OCI-LY1 (cell line): Measurements from ENCODE around the gene MYO1E.

ENCODE experiments used
- H2AFZ ChIP-seq: fragments of 200-600 bp; sonication (generic), shearing (Covaris generic); 2 replicates; pipeline ENCODE4 v1.6.0; 2014; ENCODE audit warnings: antibody characterized with exemption, mild to moderate bottlenecking, low read length
- H3F3A ChIP-seq: fragments of 200-600 bp; sonication (generic), shearing (Covaris generic); 2 replicates; pipeline ENCODE4 v1.6.0; 2014; ENCODE audit warnings: mild to moderate bottlenecking, antibody characterized with exemption, low read length, moderate library complexity; ENCODE audit not compliant: insufficient read depth
- H3K27ac ChIP-seq: fragments of 200-600 bp; sonication (generic); 2 replicates; pipeline ENCODE4 v1.5.1; 2014; ENCODE audit warnings: low read length, mixed run types, mild to moderate bottlenecking, low read depth; ENCODE audit not compliant: poor library complexity, severe bottlenecking
- H3K27me3 ChIP-seq: fragments of 200-600 bp; sonication (generic); 2 replicates; pipeline ENCODE4 v1.6.0; 2014; ENCODE audit warnings: antibody characterized with exemption, mild to moderate bottlenecking, low read length, moderate library complexity; ENCODE audit not compliant: insufficient read depth
- H3K36me3 ChIP-seq: fragments of 200-600 bp; sonication (generic); 2 replicates; pipeline ENCODE4 v1.6.1; 2014; ENCODE audit warnings: mild to moderate bottlenecking, antibody characterized with exemption, low read length, moderate library complexity, mixed read lengths; ENCODE audit not compliant: insufficient read depth
- H3K4me1 ChIP-seq: fragments of 200-600 bp; sonication (generic); 2 replicates; pipeline ENCODE4 v1.5.1; 2014; ENCODE audit warnings: mild to moderate bottlenecking, low read length, moderate library complexity; ENCODE audit not compliant: insufficient read depth, severe bottlenecking
- H3K4me2 ChIP-seq: fragments of 200-600 bp; sonication (generic), shearing (Covaris generic); 2 replicates; pipeline ENCODE4 v1.6.1; 2014; ENCODE audit warnings: low read length
- H3K4me3 ChIP-seq: fragments of 200-600 bp; sonication (generic); 2 replicates; pipeline ENCODE4 v1.5.1; 2014; ENCODE audit warnings: low read length, low read depth, mild to moderate bottlenecking, mixed read lengths; ENCODE audit not compliant: poor library complexity, severe bottlenecking
- H3K79me2 ChIP-seq: fragments of 200-600 bp; shearing (Covaris generic); 2 replicates; pipeline ENCODE4 v1.6.1; 2016; ENCODE audit warnings: mixed run types, low read length, mixed read lengths; ENCODE audit not compliant: insufficient read depth
- H3K9ac ChIP-seq: fragments of 200-600 bp; sonication (generic), shearing (Covaris generic); 2 replicates; pipeline ENCODE4 v1.6.1; 2014; ENCODE audit warnings: mild to moderate bottlenecking, low read length, mixed read lengths
- H3K9me2 ChIP-seq: fragments of 200-600 bp; sonication (generic), shearing (Covaris generic); 2 replicates; pipeline ENCODE4 v1.6.1; 2014; ENCODE audit warnings: low read depth, mild to moderate bottlenecking, low read length, mixed read lengths
- H3K9me3 ChIP-seq: fragments of 200-600 bp; shearing (Covaris generic); 2 replicates; pipeline ENCODE4 v1.6.1; 2014; ENCODE audit warnings: low read length, mixed read lengths
- H4K20me1 ChIP-seq: fragments of 200-600 bp; sonication (generic), shearing (Covaris generic); 2 replicates; pipeline ENCODE4 v1.6.0; 2016; ENCODE audit warnings: mild to moderate bottlenecking, low read length; ENCODE audit not compliant: insufficient read depth
- EZH2 ChIP-seq: fragments of 200-600 bp; sonication (generic), shearing (Covaris generic); IDR thresholded peaks from 2 replicates; pipeline ENCODE4 v1.8.0; 2017; ENCODE audit warnings: borderline replicate concordance, mixed run types, mild to moderate bottlenecking, antibody characterized with exemption, low read length, moderate library complexity, mixed read lengths
- TF ChIP-seq, protein P1 (sequence below): fragments of 200-600 bp; sonication (generic), shearing (Covaris generic); IDR thresholded peaks from 2 replicates; pipeline ENCODE4 v1.5.1; 2017; ENCODE audit warnings: mild to moderate bottlenecking, antibody characterized with exemption, low read length, moderate library complexity, mixed read lengths

Gene MYO1E

DNA sequence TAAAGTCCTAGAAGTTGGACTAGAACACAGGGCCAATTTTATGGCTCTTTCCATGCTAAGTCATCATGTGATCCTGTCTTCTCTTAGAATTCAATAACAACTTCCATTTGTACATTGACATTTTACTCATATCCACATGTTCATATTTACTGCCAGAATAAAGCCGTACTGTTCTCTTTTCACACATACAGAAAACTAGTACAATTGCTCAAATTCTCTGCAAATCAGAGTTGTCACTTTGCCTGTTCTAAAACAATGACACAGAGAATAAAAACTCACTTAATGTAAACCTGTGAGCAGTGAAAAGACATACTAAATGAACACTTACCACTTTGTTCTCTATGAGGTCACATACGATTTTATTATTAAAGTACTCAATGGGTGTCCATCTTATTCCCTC, 162.5 kb downstream of the MYO1E start:
- no peak overlapping the region for H3K27ac ChIP-seq
- no peaks in the 10 kb centered on the region; the same call in 1 of the 2 replicates for H3F3A ChIP-seq
- no peaks in the 10 kb centered on the region for H3K9me3 ChIP-seq
- H3K9ac ChIP-seq: no peak overlapping the region
- no peak overlapping the region for H3K4me2 ChIP-seq
- H3K4me1 ChIP-seq: no peaks in the 10 kb centered on the region
- H3K9me2 ChIP-seq: no peaks in the 10 kb centered on the region
- H3K27me3 ChIP-seq: no peaks in the 10 kb centered on the region
- H3K79me2 ChIP-seq: no peaks in the 10 kb centered on the region
- no peaks in the 10 kb centered on the region for H4K20me1 ChIP-seq
- H3K4me3 ChIP-seq: no peak overlapping the region
- peaks cover 89% of the 10 kb centered on the region for H3K36me3 ChIP-seq
- H2AFZ ChIP-seq: no peak overlapping the region
- TF ChIP-seq, protein P1, sequence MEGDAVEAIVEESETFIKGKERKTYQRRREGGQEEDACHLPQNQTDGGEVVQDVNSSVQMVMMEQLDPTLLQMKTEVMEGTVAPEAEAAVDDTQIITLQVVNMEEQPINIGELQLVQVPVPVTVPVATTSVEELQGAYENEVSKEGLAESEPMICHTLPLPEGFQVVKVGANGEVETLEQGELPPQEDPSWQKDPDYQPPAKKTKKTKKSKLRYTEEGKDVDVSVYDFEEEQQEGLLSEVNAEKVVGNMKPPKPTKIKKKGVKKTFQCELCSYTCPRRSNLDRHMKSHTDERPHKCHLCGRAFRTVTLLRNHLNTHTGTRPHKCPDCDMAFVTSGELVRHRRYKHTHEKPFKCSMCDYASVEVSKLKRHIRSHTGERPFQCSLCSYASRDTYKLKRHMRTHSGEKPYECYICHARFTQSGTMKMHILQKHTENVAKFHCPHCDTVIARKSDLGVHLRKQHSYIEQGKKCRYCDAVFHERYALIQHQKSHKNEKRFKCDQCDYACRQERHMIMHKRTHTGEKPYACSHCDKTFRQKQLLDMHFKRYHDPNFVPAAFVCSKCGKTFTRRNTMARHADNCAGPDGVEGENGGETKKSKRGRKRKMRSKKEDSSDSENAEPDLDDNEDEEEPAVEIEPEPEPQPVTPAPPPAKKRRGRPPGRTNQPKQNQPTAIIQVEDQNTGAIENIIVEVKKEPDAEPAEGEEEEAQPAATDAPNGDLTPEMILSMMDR: no peak
- TF ChIP-seq EZH2: no peak

DNA sequence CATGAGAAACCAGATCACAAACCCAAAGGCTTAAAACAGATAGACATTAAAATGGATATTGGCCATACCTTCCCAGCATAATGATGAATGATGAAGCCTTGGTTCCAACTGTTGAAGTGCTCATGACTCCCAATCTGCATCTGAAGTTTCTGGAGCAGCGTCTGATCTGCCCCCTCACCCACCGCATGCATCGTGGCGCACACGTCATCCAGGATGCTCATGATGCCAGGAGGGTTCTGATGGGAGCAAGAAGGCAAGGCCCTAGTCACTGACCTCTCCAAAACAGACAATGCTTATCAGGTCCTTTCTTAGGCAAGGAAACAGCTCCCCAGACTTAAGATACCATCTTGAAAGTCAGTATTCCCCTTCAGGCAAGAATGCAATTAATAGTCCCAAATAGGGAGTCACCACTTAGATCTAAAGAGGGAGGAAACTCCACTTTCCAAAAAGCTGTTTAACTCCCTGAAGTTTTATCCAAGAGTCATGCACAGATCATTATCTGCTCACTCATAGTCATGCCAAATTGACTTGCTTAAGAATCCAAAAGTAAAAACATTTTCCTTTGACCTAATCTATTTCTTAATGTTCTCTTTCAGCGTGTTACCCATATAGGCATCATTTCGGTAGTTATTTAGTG, 163.9 kb downstream of the MYO1E start:
- no peak for TF ChIP-seq EZH2
- TF ChIP-seq, protein P1: no peak
- Histone ChIP-seq H3K79me2 (no peaks in the 10 kb centered on the region), H3K9ac (no peak overlapping the region), H3K4me1 (no peaks in the 10 kb centered on the region), H3K36me3 (peaks cover 90% of the 10 kb centered on the region), H3K27ac (no peak overlapping the region), H2AFZ (no peak overlapping the region), H3F3A (no peaks in the 10 kb centered on the region; the same call in 1 of the 2 replicates), H3K4me2 (no peak overlapping the region), H3K9me2 (no peaks in the 10 kb centered on the region), H3K9me3 (no peaks in the 10 kb centered on the region), H4K20me1 (no peaks in the 10 kb centered on the region), H3K27me3 (no peaks in the 10 kb centered on the region), H3K4me3 (no peak overlapping the region)

DNA sequence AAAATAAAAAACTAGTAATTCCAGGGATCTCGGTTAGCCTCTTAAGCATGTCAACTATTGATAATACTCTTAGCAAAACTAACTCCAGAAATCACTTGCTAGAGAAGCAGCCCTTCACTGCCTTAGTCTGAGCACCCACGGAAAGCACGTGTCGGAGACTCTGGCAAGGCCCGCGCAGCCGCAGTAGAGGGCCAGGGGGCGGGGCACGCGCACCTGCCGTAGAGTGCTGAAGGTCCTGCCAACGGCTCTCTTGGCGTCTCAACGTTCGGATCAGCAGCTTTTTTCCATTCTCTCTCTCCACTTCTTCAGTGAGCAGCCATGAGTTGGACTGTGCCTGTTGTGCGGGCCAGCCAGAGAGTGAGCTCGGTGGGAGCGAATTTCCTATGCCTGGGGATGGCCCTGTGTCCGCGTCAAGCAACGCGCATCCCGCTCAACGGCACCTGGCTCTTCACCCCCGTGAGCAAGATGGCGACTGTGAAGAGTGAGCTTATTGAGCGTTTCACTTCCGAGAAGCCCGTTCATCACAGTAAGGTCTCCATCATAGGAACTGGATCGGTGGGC, 166.0 kb downstream of the MYO1E start, which contains the start of gene LDHAL6B:
LDHAL6B (plus strand) TSS at position 221 of the 561 bp plus-strand sequence; CDS start at position 319, 98 bp downstream.
- Histone ChIP-seq H3K36me3 (peaks cover 94% of the 10 kb centered on the region), H3K4me1 (no peaks in the 10 kb centered on the region), H3K4me3 (no peak within 1 kb of the TSS), H3K27ac (no peak within 1 kb of the TSS), H4K20me1 (no peaks in the 10 kb centered on the region), H2AFZ (no peak within 1 kb of the TSS), H3K27me3 (no peaks in the 10 kb centered on the region), H3F3A (no peaks in the 10 kb centered on the region; the same call in 1 of the 2 replicates), H3K9ac (no peak within 1 kb of the TSS), H3K79me2 (no peaks in the 10 kb centered on the region), H3K4me2 (no peak within 1 kb of the TSS), H3K9me2 (no peaks in the 10 kb centered on the region), H3K9me3 (no peaks in the 10 kb centered on the region)
- no peak for TF ChIP-seq EZH2
- TF ChIP-seq, protein P1: no peak
